ENCODE data around the gene OR7C2.
"Not testable (repeated sequence)": the region's sequence is repeated elsewhere in the genome, so short reads cannot be mapped to it uniquely, and the experiment has no call there.

OR7C2 gene

GRCh38 chr19:14940266-14940665 lies 1.0 kb upstream of the OR7C2 start:
- DNase-seq (ENCODE audit: low read depth): no peak
- TF ChIP-seq CTCF (IDR thresholded peaks at IDR 0.05; ENCODE audit: low read depth, low read length, missing control alignments): no peak

GRCh38 chr19:14943601-14944000 lies 2.3 kb downstream of the OR7C2 start:
- TF ChIP-seq CTCF (IDR thresholded peaks at IDR 0.05; ENCODE audit: low read depth, low read length, missing control alignments): no peak
- no peak overlapping the region for H3K4me3 ChIP-seq (ENCODE audit: low read depth, low read length)
- no peak for DNase-seq (ENCODE audit: low read depth)
- in situ Hi-C loops (cut with HindIII; ENCODE audit: low sequenced_read_pairs): no loop called here

More at GRCh38 chr19:14940266-14940665, 1.0 kb upstream of the OR7C2 start:
- in situ Hi-C loops (cut with HindIII; ENCODE audit: low sequenced_read_pairs): no loop called here
- no peak overlapping the region for H3K4me3 ChIP-seq (ENCODE audit: low read depth, low read length)

- H3K4me3 ChIP-seq (ENCODE audit: low read depth, low read length): no peak overlapping the region
- DNase-seq (ENCODE audit: low read depth): no peak
- in situ Hi-C loops (cut with HindIII; ENCODE audit: low sequenced_read_pairs): no loop called here
- no peak for TF ChIP-seq CTCF (IDR thresholded peaks at IDR 0.05; ENCODE audit: low read depth, low read length, missing control alignments)
Observed at GRCh38 chr19:14944456-14944855, 3.2 kb downstream of the OR7C2 start.

GRCh38 chr19:14949413-14949812 lies 8.1 kb downstream of the OR7C2 start:
- DNase-seq (ENCODE audit: low read depth); in situ Hi-C loops (cut with HindIII; ENCODE audit: low sequenced_read_pairs); H3K4me3 ChIP-seq (ENCODE audit: low read depth, low read length): not testable (repeated sequence)

GRCh38 chr19:14949876-14950275 lies 8.6 kb downstream of the OR7C2 start:
- no peak for TF ChIP-seq CTCF (IDR thresholded peaks at IDR 0.05; ENCODE audit: low read depth, low read length, missing control alignments)
- in situ Hi-C loops (cut with HindIII; ENCODE audit: low sequenced_read_pairs): no loop called here

GRCh38 chr19:14950421-14950820 lies 9.1 kb downstream of the OR7C2 start:
- in situ Hi-C loops (cut with HindIII; ENCODE audit: low sequenced_read_pairs): no loop called here
- H3K4me3 ChIP-seq (ENCODE audit: low read depth, low read length): no peak overlapping the region
- TF ChIP-seq CTCF (IDR thresholded peaks at IDR 0.05; ENCODE audit: low read depth, low read length, missing control alignments): no peak
- DNase-seq (ENCODE audit: low read depth): no peak

More at GRCh38 chr19:14949876-14950275, 8.6 kb downstream of the OR7C2 start:
- no peak overlapping the region for H3K4me3 ChIP-seq (ENCODE audit: low read depth, low read length)
- no peak for DNase-seq (ENCODE audit: low read depth)

- in situ Hi-C loops (cut with HindIII; ENCODE audit: low sequenced_read_pairs): no loop called here
- no peak for DNase-seq (ENCODE audit: low read depth)
- no peak for TF ChIP-seq CTCF (IDR thresholded peaks at IDR 0.05; ENCODE audit: low read depth, low read length, missing control alignments)
- H3K4me3 ChIP-seq (ENCODE audit: low read depth, low read length): no peak overlapping the region
Observed at GRCh38 chr19:14952767-14953166, 11.5 kb downstream of the OR7C2 start.

All from astrocyte of the cerebellum (primary cell).